GM19438 (cell line): ENCODE measurements around the gene AKR1C8.
"Not testable (repeated sequence)": the region's sequence is repeated elsewhere in the genome, so short reads cannot be mapped to it uniquely, and the experiment has no call there.

Experiments
- ATAC-seq: cut with Tn5 transposase; IDR thresholded peaks from one replicate; pipeline ENCODE4 v1.9.1; 2021; ENCODE audit warnings: low read depth; ENCODE audit not compliant: unreplicated experiment

Gene AKR1C8

GRCh38 chr10:5184987-5185775, at the start of gene AKR1C8:
Gene AKR1C8, minus strand, starts transcription at chr10:5185150. Its CDS starts 46 bp downstream, at chr10:5185104.
- ATAC-seq = no peak

- ATAC-seq = no peak
Observed at GRCh38 chr10:5234106-5234860, 49.3 kb upstream of the AKR1C8 start.

- no peak for ATAC-seq
Observed at GRCh38 chr10:5233324-5233723, 48.4 kb upstream of the AKR1C8 start.

- ATAC-seq = no peak
Observed at GRCh38 chr10:5229019-5229418, 44.1 kb upstream of the AKR1C8 start.

GRCh38 chr10:5222942-5223341, 38.0 kb upstream of the AKR1C8 start:
- not testable (repeated sequence) for ATAC-seq

- ATAC-seq = no peak
Observed at GRCh38 chr10:5219262-5219661, 34.3 kb upstream of the AKR1C8 start.

- ATAC-seq = no peak
Observed at GRCh38 chr10:5216801-5217200, 31.9 kb upstream of the AKR1C8 start.

GRCh38 chr10:5211696-5212536, 27.0 kb upstream of the AKR1C8 start:
- no peak for ATAC-seq

- ATAC-seq = not testable (repeated sequence)
Observed at GRCh38 chr10:5210261-5210660, 25.3 kb upstream of the AKR1C8 start.

GRCh38 chr10:5209776-5210175, 24.8 kb upstream of the AKR1C8 start:
- not testable (repeated sequence) for ATAC-seq

- no peak for ATAC-seq
Observed at GRCh38 chr10:5206799-5207198, 21.8 kb upstream of the AKR1C8 start.

GRCh38 chr10:5199398-5199797, 14.4 kb upstream of the AKR1C8 start:
- no peak for ATAC-seq

GRCh38 chr10:5198386-5198785, 13.4 kb upstream of the AKR1C8 start:
- no peak for ATAC-seq

- no peak for ATAC-seq
Observed at GRCh38 chr10:5196702-5197113, 11.8 kb upstream of the AKR1C8 start, which contains the start of gene AKR1C4. Gene AKR1C4, plus strand, starts transcription at chr10:5196837. Its CDS starts 31 bp downstream, at chr10:5196868.

- ATAC-seq = no peak
Observed at GRCh38 chr10:5195727-5196374, 10.9 kb upstream of the AKR1C8 start.

- ATAC-seq = no peak
Observed at GRCh38 chr10:5194431-5194830, 9.5 kb upstream of the AKR1C8 start.

- no peak for ATAC-seq
Observed at GRCh38 chr10:5188358-5188757, 3.4 kb upstream of the AKR1C8 start.

GRCh38 chr10:5187867-5188266, 2.9 kb upstream of the AKR1C8 start:
- no peak for ATAC-seq

- ATAC-seq = no peak
Observed at GRCh38 chr10:5183923-5184322, 1.0 kb downstream of the AKR1C8 start.

GRCh38 chr10:5180503-5180902, 4.4 kb downstream of the AKR1C8 start:
- ATAC-seq = not testable (repeated sequence)
